HCT116 (cell line): ENCODE data around the gene LIPG.

Source experiments
- CEBPB ChIP-seq: IDR thresholded peaks from 2 replicates; pipeline ENCODE4 v1.6.1; 2012; ENCODE audit warnings: low read depth
- CTCF ChIP-seq, 3 experiments: fragments of 200-600 bp in 1 of 3; sonication (generic) in 1 of 3; IDR thresholded peaks in 2 of 3; conservative IDR thresholded peaks in 1 of 3; 2 replicates each; pipeline ENCODE4 v1.5.1; 2012 to 2017; ENCODE audit warnings: low read depth in 2 of 3, low read length in 2 of 3, antibody characterized with exemption in 1 of 3, borderline replicate concordance in 1 of 3, control low read depth in 1 of 3, mild to moderate bottlenecking in 1 of 3, mixed read lengths in 1 of 3, mixed run types in 1 of 3, moderate library complexity in 1 of 3; ENCODE audit not compliant: insufficient read depth in 1 of 3
- ELF1 ChIP-seq: IDR thresholded peaks from 2 replicates; pipeline ENCODE4 v1.6.1; 2012; ENCODE audit warnings: low read depth, borderline replicate concordance
- EZH2 ChIP-seq: fragments of 200-600 bp; sonication (generic); IDR thresholded peaks from 2 replicates; pipeline ENCODE4 v1.6.1; 2017; ENCODE audit warnings: antibody characterized with exemption, mixed run types
- EZH2phosphoT487 ChIP-seq: fragments of 200-600 bp; IDR thresholded peaks from 2 replicates; pipeline ENCODE4 v1.6.1; 2018; ENCODE audit warnings: antibody characterized with exemption, borderline replicate concordance
- FOSL1 ChIP-seq: IDR thresholded peaks from 2 replicates; pipeline ENCODE4 v1.6.1; 2012; ENCODE audit warnings: low read depth
- MAX ChIP-seq: IDR thresholded peaks from 2 replicates; pipeline ENCODE4 v1.6.1; 2012
- POLR2A ChIP-seq: IDR thresholded peaks from 2 replicates; pipeline ENCODE4 v1.7.0; 2011; ENCODE audit warnings: borderline replicate concordance; ENCODE audit not compliant: insufficient read depth, insufficient read length; ENCODE audit errors: extremely low read depth
- POLR2AphosphoS5 ChIP-seq: IDR thresholded peaks from 2 replicates; pipeline ENCODE4 v1.6.1; 2011; ENCODE audit warnings: mild to moderate bottlenecking, low read depth, low read length, moderate library complexity
- RAD21 ChIP-seq: IDR thresholded peaks from 2 replicates; pipeline ENCODE4 v1.6.1; 2012; ENCODE audit warnings: low read depth, mild to moderate bottlenecking
- SRF ChIP-seq: IDR thresholded peaks from 2 replicates; pipeline ENCODE4 v1.6.1; 2012; ENCODE audit warnings: low read depth
- YY1 ChIP-seq: IDR thresholded peaks from 2 replicates; pipeline ENCODE4 v1.6.1; 2011; ENCODE audit warnings: low read length, low read depth, moderate library complexity, mild to moderate bottlenecking; ENCODE audit not compliant: insufficient replicate concordance; ENCODE audit errors: extremely low read depth
- TF ChIP-seq, protein P1 (sequence below): IDR thresholded peaks from 2 replicates; pipeline ENCODE4 v1.6.1; 2012

DNA sequence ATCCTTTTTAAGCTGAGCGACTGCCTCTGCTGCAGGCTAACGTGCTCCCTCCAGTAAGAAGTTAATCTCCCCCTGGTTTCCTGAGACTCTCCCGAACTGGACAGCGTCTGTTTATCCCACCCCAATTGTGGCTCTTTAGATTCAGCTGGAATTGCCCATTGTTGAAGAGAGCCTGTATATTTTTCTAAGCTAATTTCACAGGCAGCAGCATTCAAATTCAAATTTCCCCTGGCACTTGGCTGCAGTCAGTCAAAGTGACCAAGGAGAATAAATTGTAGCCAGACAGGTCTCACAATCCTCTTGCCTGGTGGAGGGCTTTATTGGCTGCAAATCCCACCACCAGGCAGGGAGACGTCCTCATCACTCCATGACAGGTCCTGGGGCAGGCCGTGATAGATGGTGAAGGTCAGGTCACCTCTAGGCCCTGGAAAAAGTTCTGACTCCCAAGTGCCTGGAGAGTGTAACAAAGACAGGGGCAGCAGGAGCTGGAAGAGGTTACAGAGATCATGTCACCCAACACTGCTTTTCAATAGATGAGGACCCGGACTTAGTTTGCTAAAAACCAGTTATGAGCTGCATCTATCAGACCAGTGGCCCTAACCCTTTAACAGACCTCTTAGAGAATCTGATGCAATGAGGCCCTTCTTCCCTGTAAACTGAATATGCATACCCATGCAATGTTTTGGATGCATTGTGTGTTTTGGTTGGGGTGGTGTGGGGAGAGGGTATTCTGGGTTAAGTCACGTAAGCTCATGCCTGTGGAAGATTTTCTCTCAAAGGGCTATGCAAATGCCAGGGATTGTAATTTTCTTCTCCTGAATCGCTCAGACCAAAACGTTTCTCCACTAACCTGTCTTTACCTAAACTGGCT lies 42.5 kb upstream of the LIPG start:
- TF ChIP-seq CTCF (IDR thresholded peaks at IDR 0.05 in 2 of 3, conservative IDR thresholded peaks at IDR 0.05 in 1 of 3; ENCODE audit: borderline replicate concordance in 1 of 3, insufficient read depth in 1 of 3, low read depth in 2 of 3, low read length in 2 of 3) (no peak), ELF1 (no peak), CEBPB (no peak), EZH2 (no peak), POLR2A (no peak), FOSL1 (no peak), SRF (no peak), RAD21 (no peak), EZH2phosphoT487 (no peak), MAX (no peak), YY1 (no peak), POLR2AphosphoS5 (no peak)
- TF ChIP-seq, protein P1, sequence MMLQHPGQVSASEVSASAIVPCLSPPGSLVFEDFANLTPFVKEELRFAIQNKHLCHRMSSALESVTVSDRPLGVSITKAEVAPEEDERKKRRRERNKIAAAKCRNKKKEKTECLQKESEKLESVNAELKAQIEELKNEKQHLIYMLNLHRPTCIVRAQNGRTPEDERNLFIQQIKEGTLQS, result no peak
